ENCODE measurements around the gene ARID1B. TPM values are rescaled to one million over a fixed set of nuclear protein-coding genes. Genes with fewer than 3 reads are reported as not detected.

ARID1B gene
- total RNA-seq, 1 donor from 2014 or later: 248 TPM

DNA sequence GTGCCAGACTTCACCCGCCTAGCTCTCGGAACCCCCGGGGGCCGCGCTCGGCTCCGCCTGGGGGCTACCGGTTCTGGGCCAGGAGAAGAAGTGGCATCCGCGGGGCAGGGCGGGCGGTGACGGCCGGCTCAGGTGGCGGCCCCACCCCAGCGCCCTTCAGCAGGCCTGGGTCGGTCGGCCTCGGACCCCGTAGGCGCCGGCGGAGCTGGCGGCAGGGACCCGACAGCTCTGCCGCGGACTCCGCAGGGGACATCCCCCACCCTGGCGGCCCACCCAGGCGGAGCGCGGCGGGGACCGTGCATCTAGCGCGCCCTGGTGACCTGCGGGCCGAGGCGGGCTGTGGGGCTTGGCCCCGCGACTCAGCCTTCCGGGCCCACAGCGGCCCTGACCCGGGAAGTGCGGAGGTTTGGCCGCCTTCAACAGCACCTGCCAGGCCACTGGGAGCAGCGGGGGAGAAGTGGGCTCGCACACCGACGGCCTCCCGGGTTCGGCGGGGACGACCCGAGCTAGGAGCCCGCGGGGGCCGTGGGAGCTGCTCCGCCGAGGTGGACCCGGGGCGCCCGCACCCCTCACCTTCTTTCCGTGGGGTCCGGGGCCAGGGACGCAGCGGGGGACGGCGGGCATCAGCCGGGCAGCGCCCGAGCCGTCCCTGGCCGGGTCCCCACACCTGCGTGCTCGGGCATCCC, 459.0 kb downstream of the ARID1B start:
- DNase-seq (peak; percentile 43), ATAC-seq (ENCODE audit: low read depth) (peak; percentile 75)
- intact Hi-C loops (cut with micrococcal nuclease): no loop called here
- H3K27me3 Mint-ChIP-seq: peaks cover 44% of the 10 kb centered on the region
- peaks cover 18% of the 10 kb centered on the region for H3K4me1 Mint-ChIP-seq
- TF ChIP-seq, protein P1, sequence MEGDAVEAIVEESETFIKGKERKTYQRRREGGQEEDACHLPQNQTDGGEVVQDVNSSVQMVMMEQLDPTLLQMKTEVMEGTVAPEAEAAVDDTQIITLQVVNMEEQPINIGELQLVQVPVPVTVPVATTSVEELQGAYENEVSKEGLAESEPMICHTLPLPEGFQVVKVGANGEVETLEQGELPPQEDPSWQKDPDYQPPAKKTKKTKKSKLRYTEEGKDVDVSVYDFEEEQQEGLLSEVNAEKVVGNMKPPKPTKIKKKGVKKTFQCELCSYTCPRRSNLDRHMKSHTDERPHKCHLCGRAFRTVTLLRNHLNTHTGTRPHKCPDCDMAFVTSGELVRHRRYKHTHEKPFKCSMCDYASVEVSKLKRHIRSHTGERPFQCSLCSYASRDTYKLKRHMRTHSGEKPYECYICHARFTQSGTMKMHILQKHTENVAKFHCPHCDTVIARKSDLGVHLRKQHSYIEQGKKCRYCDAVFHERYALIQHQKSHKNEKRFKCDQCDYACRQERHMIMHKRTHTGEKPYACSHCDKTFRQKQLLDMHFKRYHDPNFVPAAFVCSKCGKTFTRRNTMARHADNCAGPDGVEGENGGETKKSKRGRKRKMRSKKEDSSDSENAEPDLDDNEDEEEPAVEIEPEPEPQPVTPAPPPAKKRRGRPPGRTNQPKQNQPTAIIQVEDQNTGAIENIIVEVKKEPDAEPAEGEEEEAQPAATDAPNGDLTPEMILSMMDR (IDR thresholded peaks at IDR 0.05): no peak
- H3K27ac Mint-ChIP-seq: no peak overlapping the region
- POLR2A ChIA-PET: interaction anchor here (0.5 to 1.7 kb wide), 4 partner anchors 13 to 608 kb away, joined by 3 to 22 read pairs (median 6); no protein-coding TSS in a partner anchor
- H3K4me3 Mint-ChIP-seq: peak overlapping the region; percentile 90
- H3K9me3 Mint-ChIP-seq: no peaks in the 10 kb centered on the region
- CTCF ChIA-PET: interaction anchor here (0.7 to 1.6 kb wide), 5 partner anchors 9 to 87 kb away, joined by 3 to 6 read pairs (median 3); no protein-coding TSS in a partner anchor
- H3K36me3 Mint-ChIP-seq (ENCODE audit: low read depth): no peaks in the 10 kb centered on the region

DNA sequence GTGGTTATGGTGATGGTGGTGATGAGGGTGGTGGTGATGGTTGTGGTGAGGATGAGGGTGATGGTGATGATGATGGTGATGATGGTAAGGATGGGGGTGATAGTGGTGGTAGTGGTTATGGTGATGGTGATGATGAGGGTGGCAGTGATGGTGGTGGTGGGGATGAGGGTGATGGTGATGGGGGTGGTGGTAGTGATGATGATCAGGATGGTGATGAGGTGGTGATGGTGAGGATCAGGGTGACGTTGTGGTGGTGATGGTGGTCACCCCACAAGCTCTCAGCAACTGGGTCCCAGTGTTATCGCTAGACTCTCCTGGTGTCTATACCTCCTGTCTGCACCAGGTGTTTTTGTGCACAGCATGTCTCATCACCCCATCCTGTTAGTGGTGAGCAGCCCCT, 461.2 kb downstream of the ARID1B start:
- Mint-ChIP-seq H3K27ac (no peak overlapping the region), H3K9me3 (no peaks in the 10 kb centered on the region), H3K36me3 (ENCODE audit: low read depth) (no peaks in the 10 kb centered on the region), H3K4me1 (peaks cover 18% of the 10 kb centered on the region), H3K4me3 (no peak overlapping the region), H3K27me3 (peaks cover 32% of the 10 kb centered on the region)
- CTCF ChIA-PET: no interaction called here
- intact Hi-C loops (cut with micrococcal nuclease): no loop called here
- ATAC-seq (ENCODE audit: low read depth): no peak
- DNase-seq: no peak
- POLR2A ChIA-PET: no interaction called here
- TF ChIP-seq, protein P1 (IDR thresholded peaks at IDR 0.05): no peak

DNA sequence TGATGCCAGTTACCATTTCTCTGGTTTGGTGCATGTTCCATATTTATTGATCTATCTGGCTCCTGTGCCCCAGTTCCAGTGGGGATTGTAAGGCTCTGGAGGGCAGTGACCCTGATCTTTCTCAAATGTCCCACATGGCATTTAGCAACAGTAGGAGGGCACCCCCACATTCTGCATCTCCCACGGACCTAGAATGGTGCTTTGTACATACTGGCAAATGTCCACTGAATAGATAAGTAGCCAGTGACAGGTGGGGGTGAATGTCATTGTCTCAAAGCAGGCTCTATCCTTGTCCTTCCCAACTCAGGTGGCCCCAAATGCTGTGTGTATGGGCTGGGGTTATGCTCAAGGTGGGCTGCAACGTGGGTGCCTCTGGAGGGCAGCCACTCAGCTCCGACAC, 462.0 kb downstream of the ARID1B start:
- H3K36me3 Mint-ChIP-seq (ENCODE audit: low read depth): no peaks in the 10 kb centered on the region
- ATAC-seq (ENCODE audit: low read depth): no peak
- TF ChIP-seq, protein P1 (IDR thresholded peaks at IDR 0.05): no peak
- no peak overlapping the region for H3K4me3 Mint-ChIP-seq
- H3K27me3 Mint-ChIP-seq: peaks cover 26% of the 10 kb centered on the region
- H3K4me1 Mint-ChIP-seq: peaks cover 18% of the 10 kb centered on the region
- peaks cover 5% of the 10 kb centered on the region for H3K9me3 Mint-ChIP-seq
- intact Hi-C loops (cut with micrococcal nuclease): no loop called here
- H3K27ac Mint-ChIP-seq: no peak overlapping the region
- CTCF ChIA-PET: no interaction called here
- POLR2A ChIA-PET: no interaction called here
- DNase-seq: no peak

DNA sequence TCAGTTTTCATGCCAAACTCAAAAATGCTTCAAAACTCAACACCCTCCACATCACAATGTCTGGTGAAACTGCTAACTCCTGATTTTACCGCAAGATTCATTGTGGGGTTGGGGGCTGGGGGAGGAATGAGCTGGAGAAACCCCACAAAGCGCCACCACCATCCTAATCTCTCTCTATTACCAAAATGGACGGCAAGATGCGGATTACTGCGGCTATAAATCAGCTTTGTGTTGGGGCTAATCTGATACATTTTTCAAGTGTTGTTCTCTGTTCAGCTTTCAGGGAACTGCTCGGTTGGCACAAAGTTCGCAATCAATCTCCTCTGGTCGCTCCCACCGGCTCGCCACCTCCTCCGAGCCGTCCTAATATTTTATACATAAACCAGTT, 462.5 kb downstream of the ARID1B start:
- no peak for ATAC-seq (ENCODE audit: low read depth)
- Mint-ChIP-seq H3K27me3 (peaks cover 24% of the 10 kb centered on the region), H3K27ac (no peak overlapping the region), H3K36me3 (ENCODE audit: low read depth) (no peaks in the 10 kb centered on the region), H3K9me3 (peaks cover 7% of the 10 kb centered on the region), H3K4me3 (no peak overlapping the region), H3K4me1 (peaks cover 17% of the 10 kb centered on the region)
- intact Hi-C loops (cut with micrococcal nuclease): no loop called here
- TF ChIP-seq, protein P1 (IDR thresholded peaks at IDR 0.05): no peak
- POLR2A ChIA-PET: no interaction called here
- no peak for DNase-seq
- CTCF ChIA-PET: no interaction called here

DNA sequence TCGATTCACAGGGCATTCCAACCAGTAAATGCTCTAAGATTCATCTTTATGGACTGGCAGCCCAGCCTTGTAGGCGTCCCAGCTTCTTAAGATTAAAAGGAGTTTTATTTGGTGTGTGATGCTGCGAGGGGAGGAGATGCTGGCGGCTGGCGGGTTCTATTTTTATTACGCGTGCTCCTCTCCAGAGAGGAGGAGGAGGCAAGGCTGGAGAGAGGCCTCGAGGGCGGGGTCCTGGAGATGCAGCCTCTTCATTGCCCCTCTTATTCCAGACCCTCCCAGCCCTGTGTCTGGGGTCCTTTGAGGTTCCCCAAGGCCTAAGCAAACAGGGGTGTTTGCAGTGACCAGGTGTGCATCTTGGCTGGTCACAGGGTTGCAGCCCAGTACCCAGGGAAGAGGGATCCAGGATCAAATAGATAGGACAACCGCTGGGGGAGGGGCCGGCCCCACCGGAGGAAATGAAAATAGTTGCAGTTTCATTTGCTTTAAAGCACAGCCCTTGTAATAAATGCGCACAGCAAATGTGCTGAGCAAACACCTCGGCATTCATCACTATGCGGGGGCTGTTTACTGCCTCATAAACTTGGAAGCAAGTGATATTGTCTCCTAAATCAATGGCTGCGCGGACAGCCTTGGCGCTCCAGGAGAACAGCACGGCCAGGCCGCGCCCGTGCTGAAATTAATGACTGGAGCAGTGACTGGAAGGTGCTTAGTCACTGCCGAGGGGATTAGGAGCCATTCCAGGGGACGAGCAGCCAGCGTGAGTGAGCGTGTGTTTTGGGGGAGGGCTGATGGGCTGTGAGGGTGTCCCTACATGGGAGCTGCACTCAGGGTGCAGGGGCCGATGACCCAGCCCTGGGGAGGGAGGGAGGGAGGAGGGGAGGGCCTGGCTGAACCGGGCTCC, 463.1 kb downstream of the ARID1B start:
- ATAC-seq (ENCODE audit: low read depth) (no peak), DNase-seq (no peak)
- H3K4me1 Mint-ChIP-seq: peaks cover 12% of the 10 kb centered on the region
- H3K4me3 Mint-ChIP-seq: peak overlapping the region; percentile 30
- TF ChIP-seq, protein P1 (IDR thresholded peaks at IDR 0.05): no peak
- CTCF ChIA-PET: no interaction called here
- no peaks in the 10 kb centered on the region for H3K36me3 Mint-ChIP-seq (ENCODE audit: low read depth)
- peaks cover 20% of the 10 kb centered on the region for H3K27me3 Mint-ChIP-seq
- peaks cover 7% of the 10 kb centered on the region for H3K9me3 Mint-ChIP-seq
- H3K27ac Mint-ChIP-seq: no peak overlapping the region
- POLR2A ChIA-PET: no interaction called here
- intact Hi-C loops (cut with micrococcal nuclease): no loop called here
